Adrenal gland (tissue), 12 donors: Measurements from ENCODE around the gene KLF9. TPM values are rescaled to one million over a fixed set of nuclear protein-coding genes. Genes with fewer than 3 reads are reported as not detected.

Source experiments
- DNase-seq, 7 donors: peaks; one replicate each; pipeline ENCODE4 v3.0.0-alpha.2; 2019 to 2020
- H3K27ac ChIP-seq, 5 donors: fragments of 200-600 bp; sonication (generic) in 4 of 5; 1 replicate in 3 of 5; 2 replicates in 2 of 5; pipeline versions ENCODE4 v1.5.1 to v1.8.0; 2016 to 2020; ENCODE audit warnings: mild to moderate bottlenecking in 1 of 5
- H3K27me3 ChIP-seq: fragments of 200-600 bp; 2 replicates; pipeline ENCODE4 v1.8.0; 2021
- H3K36me3 ChIP-seq, 2 donors: fragments of 200-600 bp; replicated peaks in 1 of 2; 1 replicate in 1 of 2; 2 replicates in 1 of 2; pipeline versions ENCODE4 v1.5.1 to v1.8.0; 2018 to 2022
- H3K4me1 ChIP-seq, 2 donors: fragments of 200-600 bp; replicated peaks in 1 of 2; 1 replicate in 1 of 2; 2 replicates in 1 of 2; pipeline versions ENCODE4 v1.5.1 to v1.8.0; 2018 to 2021
- H3K4me3 ChIP-seq, 4 donors: fragments of 200-600 bp; sonication (generic) in 3 of 4; one replicate each; pipeline ENCODE4 v1.5.1; 2016 to 2018
- H3K9me3 ChIP-seq, 3 donors: fragments of 200-600 bp; sonication (generic) in 1 of 3; replicated peaks in 1 of 3; 1 replicate in 2 of 3; 2 replicates in 1 of 3; pipeline versions ENCODE4 v1.5.1 to v1.8.0; 2016 to 2021
- CTCF ChIP-seq, 6 experiments: fragments of 450-650 bp in 4 of 6; fragments of 200-600 bp in 2 of 6; sonication (generic) in 1 of 6; IDR thresholded peaks; 1 replicate in 5 of 6; 2 replicates in 1 of 6; pipeline versions ENCODE4 v1.5.1 to v1.8.0; 2016 to 2021; ENCODE audit warnings: antibody characterized with exemption in 6 of 6, mild to moderate bottlenecking in 2 of 6, moderate library complexity in 1 of 6
- POLR2A ChIP-seq, 2 donors: fragments of 450-650 bp; IDR thresholded peaks; one replicate each; pipeline ENCODE4 v1.6.1; 2017; ENCODE audit warnings: antibody characterized with exemption in 2 of 2, mild to moderate bottlenecking in 2 of 2, moderate library complexity in 1 of 2
- WGBS, 4 donors: extraction: QIAGEN DNeasy Blood & Tissue Kit in 2 of 4; methylation state at CpG; one replicate each; pipeline versions ENCODE4 v1.1.5 to v1.1.7; 2013 to 2017; 5-methylcytosine and 5-hydroxymethylcytosine counted together
- intact Hi-C, 2 donors: fragments of 100-400 bp; cut with DNase I; formaldehyde crosslinking; loops; one replicate each; pipeline versions ENCODE4 v1.14.1 to v1.15.0; 2022 to 2023
- polyA plus RNA-seq, 3 donors: library from polyadenylated mRNA; stranded (reverse); fragments of 200-250 nt in 2 of 3; fragments of 350-450 nt in 1 of 3; fragmentation: Illumina TruSeq in 1 of 3; extraction: RNeasy Lipid Tissue Mini Kit (QIAGEN cat#74804) in 1 of 3; gene quantifications; one replicate each; pipeline ENCODE4 v1.2.3, GENCODE V29; 2013 to 2014
- total RNA-seq, 9 donors: library from RNA; depleted of rRNA in 4 of 9; stranded (reverse); fragments of >200 nt in 4 of 9; fragments of 120-200 nt in 1 of 9; fragmentation: NEBNext Ultra II Directional in 1 of 9; extraction: Animal tissue kit (Norgen Biotek cat#: 25700) in 1 of 9; gene quantifications; one replicate each; pipeline versions ENCODE4 v1.1.0 to v1.2.4, GENCODE V29; 2013 to 2023
- donor health status: healthy with polysubstance abuse.
- donor health status: Bipolar disorder and iron deficiency.
- donor health status: DM: yes; HTN: yes; CAD: no.
- donor health status: DM: no; HTN: no; CAD: no.
- donor health status: DM: no; HTN: no; CAD: no.
- donor health status: DM: yes; HTN: yes; CAD: no.

The KLF9 gene
- total and polyA plus RNA-seq, 12 donors, result 2.2 to 80.7 (median 38.7) TPM

- H3K4me1 ChIP-seq, result peaks cover 15 to 80% of the 10 kb centered on the region in 2 donors
- no peak for DNase-seq
- no peak overlapping the region for H3K27ac ChIP-seq
- H3K4me3 ChIP-seq, result no peak overlapping the region
- 65 to 82% (median 76%) methylated on average over 2 of the region's 2 CpGs for WGBS, 4 donors
- no peaks in the 10 kb centered on the region for H3K9me3 ChIP-seq
- TF ChIP-seq CTCF (IDR thresholded peaks at IDR 0.05) (peak in 1 of 6 experiments; percentile 28), POLR2A (IDR thresholded peaks at IDR 0.05) (no peak)
- intact Hi-C loops, result no loop called here
- H3K36me3 ChIP-seq, result peaks cover 0 to 4% of the 10 kb centered on the region in 2 donors
- H3K27me3 ChIP-seq, result no peaks in the 10 kb centered on the region
Measured at GRCh38 chr9:70392189-70392588, 22.3 kb downstream of the KLF9 start.

GRCh38 chr9:70390933-70391341 lies 23.5 kb downstream of the KLF9 start:
- DNase-seq, result no peak
- TF ChIP-seq CTCF (IDR thresholded peaks at IDR 0.05), result no peak
- TF ChIP-seq POLR2A (IDR thresholded peaks at IDR 0.05), result no peak
- Histone ChIP-seq H3K36me3 (peaks cover 0 to 16% of the 10 kb centered on the region in 2 donors), H3K9me3 (no peaks in the 10 kb centered on the region), H3K27ac (peak overlapping the region in 2 of 5 donors; percentile 18 to 57), H3K27me3 (no peaks in the 10 kb centered on the region), H3K4me3 (no peak overlapping the region), H3K4me1 (peaks cover 15 to 77% of the 10 kb centered on the region in 2 donors)
- WGBS, 4 donors, result 70 to 85% (median 81%) methylated on average over 2 of the region's 2 CpGs
- intact Hi-C loops, result no loop called here

- TF ChIP-seq POLR2A (IDR thresholded peaks at IDR 0.05), result peak in 1 of 2 donors; percentile 10
- TF ChIP-seq CTCF (IDR thresholded peaks at IDR 0.05), result no peak
- no peaks in the 10 kb centered on the region for H3K9me3 ChIP-seq
- H3K4me3 ChIP-seq, result no peak overlapping the region
- peak overlapping the region in 3 of 5 donors; percentile 45 to 75 (median 70) for H3K27ac ChIP-seq
- WGBS, 4 donors, result 40 to 50% (median 45%) methylated on average over 8 to 10 of the region's 10 CpGs
- no peaks in the 10 kb centered on the region for H3K27me3 ChIP-seq
- peaks cover 0 to 22% of the 10 kb centered on the region in 2 donors for H3K36me3 ChIP-seq
- DNase-seq, result peak in 6 of 7 donors; percentile 43 to 78 (median 64)
- peaks cover 15 to 65% of the 10 kb centered on the region in 2 donors for H3K4me1 ChIP-seq
- intact Hi-C loops, result no loop called here
Measured at GRCh38 chr9:70389621-70390266, 24.7 kb downstream of the KLF9 start.

GRCh38 chr9:70389188-70389587 lies 25.3 kb downstream of the KLF9 start:
- Histone ChIP-seq H3K4me1 (peaks cover 15 to 65% of the 10 kb centered on the region in 2 donors), H3K36me3 (peaks cover 0 to 22% of the 10 kb centered on the region in 2 donors), H3K27ac (peak overlapping the region in 3 of 5 donors; percentile 45 to 75 (median 70)), H3K27me3 (no peaks in the 10 kb centered on the region), H3K9me3 (no peaks in the 10 kb centered on the region), H3K4me3 (no peak overlapping the region)
- intact Hi-C loops, result no loop called here
- no peak for DNase-seq
- no peak for TF ChIP-seq POLR2A (IDR thresholded peaks at IDR 0.05)
- TF ChIP-seq CTCF (IDR thresholded peaks at IDR 0.05), result no peak
- 63 to 72% (median 71%) methylated on average over 3 of the region's 3 CpGs for WGBS, 4 donors
